Activated CD8-positive, alpha-beta T cell treated with anti-CD3 and anti-CD28 coated beads, Interleukin-2, amount 10 ng/mL, durations not matched to agents 7 days and 5 days (primary cell): ENCODE data around the gene ZC3H6. TPM values are rescaled to one million over a fixed set of nuclear protein-coding genes. Genes with fewer than 3 reads are reported as not detected.
"Not testable (repeated sequence)": the region's sequence is repeated elsewhere in the genome, so short reads cannot be mapped to it uniquely, and the experiment has no call there.

Experiments
- ATAC-seq: fragments of 150-1000 bp; cut with Tn5 transposase; one replicate; pipeline ENCODE4 v1.10.0; 2021; ENCODE audit warnings: moderate library complexity
- CTCF ChIA-PET: fragments of 350-600 bp; sonication (Branson Sonifier 250); formaldehyde crosslinking; loops from one replicate; lab custom pipeline; 2021; ENCODE audit warnings: antibody characterized with exemption; lab: Charles Lee
- POLR2A ChIA-PET: fragments of 350-600 bp; sonication (Branson Sonifier 250); formaldehyde crosslinking; loops from one replicate; lab custom pipeline; 2021; ENCODE audit warnings: antibody characterized with exemption; lab: Charles Lee
- DNase-seq: peaks from one replicate; pipeline ENCODE4 v3.0.0-alpha.2; 2020
- H3K27ac Mint-ChIP-seq: one replicate; pipeline ENCODE4 v1.8.0; 2021; ENCODE audit warnings: mild to moderate bottlenecking, mixed read lengths
- H3K27me3 Mint-ChIP-seq: one replicate; pipeline ENCODE4 v1.8.0; 2021; ENCODE audit warnings: low read depth, mixed read lengths
- H3K36me3 Mint-ChIP-seq: one replicate; pipeline ENCODE4 v1.8.0; 2021; ENCODE audit warnings: low read depth, mixed read lengths
- H3K4me1 Mint-ChIP-seq: one replicate; pipeline ENCODE4 v1.8.0; 2021; ENCODE audit warnings: low read depth, mixed read lengths
- H3K4me3 Mint-ChIP-seq: one replicate; pipeline ENCODE4 v1.8.0; 2021; ENCODE audit warnings: mild to moderate bottlenecking, mixed read lengths
- H3K9me3 Mint-ChIP-seq: one replicate; pipeline ENCODE4 v1.8.0; 2022; ENCODE audit warnings: mixed read lengths; ENCODE audit not compliant: insufficient read depth
- total RNA-seq, 2 experiments: library from RNA; stranded (reverse); gene quantifications; one replicate each; pipeline ENCODE4 v1.2.3, GENCODE V29; 2021

Gene ZC3H6
- total RNA-seq, 2 experiments from 2014 or later = 8.4 to 9.0 TPM

- Mint-ChIP-seq H3K27ac (no peak overlapping the region), H3K4me1 (peaks cover 5% of the 10 kb centered on the region), H3K4me3 (no peak overlapping the region), H3K36me3 (no peaks in the 10 kb centered on the region), H3K27me3 (no peaks in the 10 kb centered on the region), H3K9me3 (no peaks in the 10 kb centered on the region)
- POLR2A ChIA-PET = interaction anchor here (0.7 kb wide), 1 partner anchor 20 kb away, joined by 3 read pairs; no protein-coding TSS in a partner anchor
- ATAC-seq (no peak), DNase-seq (no peak)
- CTCF ChIA-PET = no interaction called here
Observed at GRCh38 chr2:112342067-112342550, 66.7 kb downstream of the ZC3H6 start.

- ATAC-seq (no peak), DNase-seq (no peak)
- no peak overlapping the region for H3K27ac Mint-ChIP-seq
- H3K4me1 Mint-ChIP-seq = peaks cover 5% of the 10 kb centered on the region
- H3K27me3 Mint-ChIP-seq = no peaks in the 10 kb centered on the region
- CTCF ChIA-PET = interaction anchor here (1.5 kb wide), 1 partner anchor 8 kb away, joined by 3 read pairs; no protein-coding TSS in a partner anchor
- no peak overlapping the region for H3K4me3 Mint-ChIP-seq
- no peaks in the 10 kb centered on the region for H3K36me3 Mint-ChIP-seq
- H3K9me3 Mint-ChIP-seq = no peaks in the 10 kb centered on the region
- POLR2A ChIA-PET = no interaction called here
Observed at GRCh38 chr2:112343827-112344585, 68.6 kb downstream of the ZC3H6 start.

- Mint-ChIP-seq H3K9me3 (no peaks in the 10 kb centered on the region), H3K4me3 (no peak overlapping the region), H3K36me3 (no peaks in the 10 kb centered on the region), H3K4me1 (peaks cover 5% of the 10 kb centered on the region), H3K27me3 (no peaks in the 10 kb centered on the region), H3K27ac (no peak overlapping the region)
- DNase-seq (no peak), ATAC-seq (no peak)
- POLR2A ChIA-PET = no interaction called here
- CTCF ChIA-PET = no interaction called here
Observed at GRCh38 chr2:112345030-112346027, 69.9 kb downstream of the ZC3H6 start.

GRCh38 chr2:112352292-112352691, 76.9 kb downstream of the ZC3H6 start:
- POLR2A ChIA-PET, H3K4me1 Mint-ChIP-seq, H3K9me3 Mint-ChIP-seq, DNase-seq, CTCF ChIA-PET, ATAC-seq, H3K36me3 Mint-ChIP-seq, H3K4me3 Mint-ChIP-seq, H3K27me3 Mint-ChIP-seq, H3K27ac Mint-ChIP-seq: not testable (repeated sequence)

GRCh38 chr2:112352809-112353603, 77.6 kb downstream of the ZC3H6 start:
- H3K36me3 Mint-ChIP-seq, POLR2A ChIA-PET, H3K4me3 Mint-ChIP-seq, H3K9me3 Mint-ChIP-seq, DNase-seq, H3K27ac Mint-ChIP-seq, H3K27me3 Mint-ChIP-seq, ATAC-seq, H3K4me1 Mint-ChIP-seq, CTCF ChIA-PET: not testable (repeated sequence)

DNA sequence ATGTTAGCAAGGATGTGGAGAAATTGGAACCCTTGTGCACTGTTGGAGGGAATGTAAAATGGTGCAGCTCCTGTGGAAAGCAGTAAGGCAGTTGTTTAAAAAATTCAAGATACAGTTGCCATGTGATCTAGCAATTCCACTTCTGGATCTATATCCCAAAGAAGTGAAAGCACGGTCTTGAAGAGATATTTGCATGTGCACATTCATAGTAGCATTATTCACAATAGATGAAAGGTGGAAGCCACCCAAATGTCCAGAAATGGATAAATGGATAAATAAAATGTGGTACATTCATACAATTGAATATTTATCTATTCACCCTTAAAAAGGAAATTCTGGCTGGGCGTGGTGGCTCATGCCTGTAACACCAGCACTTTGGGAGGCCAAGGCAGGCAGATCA, 78.9 kb downstream of the ZC3H6 start:
- H3K9me3 Mint-ChIP-seq = peaks cover 11% of the 10 kb centered on the region
- CTCF ChIA-PET, H3K36me3 Mint-ChIP-seq, H3K27me3 Mint-ChIP-seq, ATAC-seq, H3K27ac Mint-ChIP-seq, DNase-seq, H3K4me3 Mint-ChIP-seq, H3K4me1 Mint-ChIP-seq, POLR2A ChIA-PET: not testable (repeated sequence)

DNA sequence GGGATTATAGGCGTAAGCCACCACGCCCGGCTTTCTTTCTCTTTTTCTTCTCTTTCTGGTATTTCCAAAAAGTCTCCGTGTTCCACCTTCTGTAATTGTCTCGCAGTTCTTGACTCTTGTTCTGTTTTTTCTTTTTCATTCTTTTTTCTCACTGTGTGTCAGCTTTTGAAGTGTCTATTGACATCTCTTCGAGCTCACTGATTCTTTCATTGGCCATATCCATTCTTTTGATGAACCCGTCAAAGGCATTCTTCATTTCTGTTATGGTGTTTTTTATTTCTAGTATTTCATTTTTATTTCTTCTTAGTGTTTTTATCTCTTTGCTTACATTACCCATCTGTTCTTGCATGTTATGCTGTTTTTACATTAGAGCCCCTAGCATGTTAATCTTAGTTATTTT, 84.7 kb downstream of the ZC3H6 start:
- DNase-seq, POLR2A ChIA-PET, H3K27ac Mint-ChIP-seq, ATAC-seq, H3K4me1 Mint-ChIP-seq, H3K4me3 Mint-ChIP-seq, CTCF ChIA-PET, H3K36me3 Mint-ChIP-seq, H3K27me3 Mint-ChIP-seq: not testable (repeated sequence)
- peaks cover 14% of the 10 kb centered on the region for H3K9me3 Mint-ChIP-seq

Other genes starting within 250 kb of the ZC3H6 start
- gene TMEM87B, start 220.3 kb upstream of the ZC3H6 start, total RNA-seq = 10 to 100 TPM; 18.6 to 19.9 TPM
- under 1 TPM; 0.58 to 0.91 TPM for gene FBLN7, start 137.2 kb upstream of the ZC3H6 start, total RNA-seq
- 10 to 100 TPM; 13.0 to 16.0 TPM for gene ZC3H8, start 20.6 kb upstream of the ZC3H6 start, total RNA-seq
- 1 to 10 TPM; 6.4 to 7.8 TPM for gene RGPD8, start 158.0 kb downstream of the ZC3H6 start, total RNA-seq
- gene TTL, start 206.6 kb downstream of the ZC3H6 start, total RNA-seq = 10 to 100 TPM; 36.0 to 37.6 TPM